Muscle layer of colon (tissue), 2 donors: ENCODE results near the gene VSTM2L.

Experiments
- H3K27ac ChIP-seq: one replicate; pipeline ENCODE4 v1.7.0; 2013; ENCODE audit warnings: low read depth, mild to moderate bottlenecking, low read length, moderate library complexity
- H3K27me3 ChIP-seq, 2 donors: one replicate each; pipeline ENCODE4 v1.7.0; 2013; ENCODE audit warnings: low read length in 2 of 2, mild to moderate bottlenecking in 2 of 2; ENCODE audit not compliant: insufficient read depth in 2 of 2, control insufficient read depth in 1 of 2
- H3K36me3 ChIP-seq: one replicate; pipeline ENCODE4 v1.7.0; 2013; ENCODE audit warnings: mild to moderate bottlenecking, low read length; ENCODE audit not compliant: insufficient read depth
- H3K4me1 ChIP-seq: one replicate; pipeline ENCODE4 v1.7.0; 2013; ENCODE audit warnings: mild to moderate bottlenecking, low read length; ENCODE audit not compliant: insufficient read depth
- H3K4me3 ChIP-seq, 2 donors: one replicate each; pipeline ENCODE4 v1.7.0; 2013; ENCODE audit warnings: low read length in 2 of 2, low read depth in 1 of 2, mild to moderate bottlenecking in 1 of 2, moderate library complexity in 1 of 2
- H3K9ac ChIP-seq: one replicate; pipeline ENCODE4 v1.7.0; 2013; ENCODE audit warnings: low read length
- H3K9me3 ChIP-seq: one replicate; pipeline ENCODE4 v1.7.0; 2013; ENCODE audit warnings: mild to moderate bottlenecking, low read length
- donor health status: abdominal sarcoma.
- donor health status: Adenocarcinoma of cecum.

VSTM2L gene

DNA sequence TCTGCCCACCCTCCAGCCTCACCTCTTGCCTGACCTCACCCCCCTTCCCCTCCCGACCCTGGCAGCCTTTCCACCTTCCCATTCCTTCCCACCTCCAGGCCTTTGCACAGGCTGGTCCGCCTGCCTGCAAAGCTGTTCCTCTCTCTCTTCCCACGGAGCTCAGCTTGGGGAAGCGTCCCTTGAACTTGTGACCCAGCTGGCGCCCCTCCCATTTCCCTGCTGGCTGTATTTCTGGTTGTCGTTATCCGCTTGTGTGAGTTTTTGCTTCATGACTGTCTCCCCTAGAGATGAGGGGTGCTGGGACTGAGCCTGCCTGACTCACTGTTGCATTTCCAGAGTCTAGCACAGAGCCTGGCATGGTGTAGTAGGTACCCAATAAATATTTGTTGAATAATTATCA lies 32.5 kb downstream of the VSTM2L start:
- Histone ChIP-seq H3K36me3 (no peaks in the 10 kb centered on the region), H3K9ac (no peak overlapping the region), H3K27ac (no peak overlapping the region), H3K4me3 (no peak overlapping the region), H3K9me3 (no peaks in the 10 kb centered on the region), H3K27me3 (no peaks in the 10 kb centered on the region), H3K4me1 (no peaks in the 10 kb centered on the region)

DNA sequence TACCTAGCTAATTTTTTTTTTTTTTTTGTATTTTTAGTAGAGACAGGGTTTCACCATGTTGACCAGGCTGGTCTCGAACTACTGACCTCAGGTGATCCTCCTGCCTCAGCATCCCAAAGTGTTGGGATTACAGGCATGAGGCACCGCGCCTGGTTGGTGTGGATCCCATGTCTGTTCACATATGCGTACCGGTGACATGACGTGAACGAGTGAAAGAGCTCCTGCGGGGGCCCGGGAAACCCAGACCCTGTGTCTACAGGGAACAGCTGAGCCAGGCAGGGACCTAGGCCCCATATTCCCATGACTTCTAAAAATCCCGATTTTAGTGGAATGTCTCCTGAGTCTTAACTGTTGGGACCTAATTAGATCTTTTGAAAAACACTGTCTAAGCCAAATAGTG lies 33.1 kb downstream of the VSTM2L start:
- no peaks in the 10 kb centered on the region for H3K4me1 ChIP-seq
- H3K27ac ChIP-seq = no peak overlapping the region
- no peak overlapping the region for H3K4me3 ChIP-seq
- no peak overlapping the region for H3K9ac ChIP-seq
- no peaks in the 10 kb centered on the region for H3K9me3 ChIP-seq
- H3K36me3 ChIP-seq = no peaks in the 10 kb centered on the region
- H3K27me3 ChIP-seq = no peaks in the 10 kb centered on the region

DNA sequence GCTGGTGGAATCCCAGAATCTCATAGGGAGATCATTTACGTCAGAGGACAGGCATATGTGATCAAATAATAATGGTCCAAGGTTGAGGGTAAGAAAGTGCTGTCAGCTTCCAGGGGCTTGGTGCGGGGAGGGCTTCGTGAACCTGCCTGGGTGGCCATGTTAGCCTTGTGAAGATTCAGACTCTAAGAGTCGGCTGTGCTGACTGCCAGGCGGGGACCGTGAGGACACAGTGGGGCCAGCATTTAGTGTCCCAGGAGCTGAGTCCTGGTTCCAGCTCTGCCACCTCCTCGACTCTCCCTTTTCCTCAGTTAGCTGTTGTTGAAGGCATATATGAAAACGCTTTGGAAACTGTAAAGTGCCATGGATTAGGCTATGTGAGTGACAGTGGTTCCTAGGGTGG lies 33.5 kb downstream of the VSTM2L start:
- Histone ChIP-seq H3K36me3 (no peaks in the 10 kb centered on the region), H3K4me1 (no peaks in the 10 kb centered on the region), H3K4me3 (no peak overlapping the region), H3K9me3 (no peaks in the 10 kb centered on the region), H3K27me3 (no peaks in the 10 kb centered on the region), H3K9ac (no peak overlapping the region), H3K27ac (no peak overlapping the region)

DNA sequence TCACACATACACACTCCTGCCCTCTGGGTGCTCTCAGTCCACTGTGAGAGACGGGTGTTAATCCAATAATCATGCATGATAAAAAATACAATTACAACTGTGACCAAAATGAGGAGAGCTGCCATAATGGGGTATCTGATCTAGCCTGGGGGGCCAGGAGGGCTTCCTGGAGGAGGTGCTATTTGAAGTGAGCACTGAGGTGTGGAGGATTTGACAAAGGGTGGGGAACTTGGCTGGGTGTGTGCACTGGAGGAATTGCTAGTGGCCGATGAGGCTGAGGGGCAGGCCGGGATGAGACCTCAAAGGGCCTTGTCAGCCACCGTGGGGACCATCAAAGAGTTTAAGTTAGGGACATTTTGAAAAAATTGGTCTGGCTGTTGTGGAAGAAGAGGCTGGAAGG lies 34.8 kb downstream of the VSTM2L start:
- H3K36me3 ChIP-seq = no peaks in the 10 kb centered on the region
- no peaks in the 10 kb centered on the region for H3K9me3 ChIP-seq
- H3K27ac ChIP-seq = no peak overlapping the region
- no peak overlapping the region for H3K9ac ChIP-seq
- no peaks in the 10 kb centered on the region for H3K4me1 ChIP-seq
- no peaks in the 10 kb centered on the region for H3K27me3 ChIP-seq
- no peak overlapping the region for H3K4me3 ChIP-seq

DNA sequence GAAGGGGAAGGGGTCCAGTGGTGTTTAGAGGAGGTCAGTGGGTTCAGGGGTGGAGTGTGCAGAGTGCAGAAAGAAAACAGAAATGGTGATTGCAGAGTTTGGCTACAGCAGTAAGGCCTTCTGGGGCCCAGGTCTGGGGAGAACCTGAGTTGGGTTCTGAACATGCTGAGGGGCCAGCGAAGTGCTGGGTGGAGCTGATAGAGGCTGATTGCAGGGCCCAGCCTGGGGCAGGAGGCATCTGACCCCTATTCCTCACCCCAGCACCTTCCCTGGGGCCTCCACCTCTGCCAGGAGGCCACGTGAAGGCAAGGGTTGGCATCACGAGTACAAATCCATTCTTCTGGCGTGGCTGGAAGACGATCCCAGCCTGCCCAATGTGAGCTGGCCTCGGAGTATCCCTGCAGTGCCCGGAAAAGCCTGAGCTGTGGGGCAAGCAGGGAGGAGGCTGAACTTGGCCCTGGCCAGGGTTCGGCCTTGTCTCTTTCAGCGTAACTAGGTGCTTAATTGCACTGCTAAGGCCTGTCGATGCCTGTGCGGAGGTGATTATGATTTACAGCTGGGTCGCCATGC lies 35.3 kb downstream of the VSTM2L start:
- no peaks in the 10 kb centered on the region for H3K4me1 ChIP-seq
- H3K4me3 ChIP-seq = no peak overlapping the region
- no peaks in the 10 kb centered on the region for H3K27me3 ChIP-seq
- H3K9me3 ChIP-seq = no peaks in the 10 kb centered on the region
- H3K27ac ChIP-seq = no peak overlapping the region
- H3K9ac ChIP-seq = no peak overlapping the region
- H3K36me3 ChIP-seq = no peaks in the 10 kb centered on the region

DNA sequence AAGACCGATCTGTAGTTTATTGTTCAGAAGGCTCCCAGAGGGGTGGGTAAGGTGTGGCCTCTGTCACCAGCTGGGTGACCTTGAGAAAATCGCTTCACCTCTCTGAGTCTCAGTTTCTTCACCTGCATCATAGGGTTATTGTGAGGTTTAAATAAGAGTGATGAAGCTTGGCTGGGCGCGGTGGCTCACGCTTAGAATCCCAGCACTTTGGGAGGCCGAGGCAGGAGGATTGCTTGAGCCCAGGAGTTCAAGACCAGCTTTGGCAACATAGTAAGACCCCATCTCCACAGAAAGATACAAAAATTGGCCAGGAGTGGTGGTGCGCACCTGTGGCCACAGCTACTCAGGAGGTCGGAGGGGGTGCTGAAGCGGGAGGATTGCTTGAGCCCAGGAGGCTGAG lies 36.0 kb downstream of the VSTM2L start:
- H3K4me3 ChIP-seq = no peak overlapping the region
- no peak overlapping the region for H3K27ac ChIP-seq
- H3K9ac ChIP-seq = no peak overlapping the region
- H3K4me1 ChIP-seq = no peaks in the 10 kb centered on the region
- no peaks in the 10 kb centered on the region for H3K27me3 ChIP-seq
- no peaks in the 10 kb centered on the region for H3K36me3 ChIP-seq
- no peaks in the 10 kb centered on the region for H3K9me3 ChIP-seq

DNA sequence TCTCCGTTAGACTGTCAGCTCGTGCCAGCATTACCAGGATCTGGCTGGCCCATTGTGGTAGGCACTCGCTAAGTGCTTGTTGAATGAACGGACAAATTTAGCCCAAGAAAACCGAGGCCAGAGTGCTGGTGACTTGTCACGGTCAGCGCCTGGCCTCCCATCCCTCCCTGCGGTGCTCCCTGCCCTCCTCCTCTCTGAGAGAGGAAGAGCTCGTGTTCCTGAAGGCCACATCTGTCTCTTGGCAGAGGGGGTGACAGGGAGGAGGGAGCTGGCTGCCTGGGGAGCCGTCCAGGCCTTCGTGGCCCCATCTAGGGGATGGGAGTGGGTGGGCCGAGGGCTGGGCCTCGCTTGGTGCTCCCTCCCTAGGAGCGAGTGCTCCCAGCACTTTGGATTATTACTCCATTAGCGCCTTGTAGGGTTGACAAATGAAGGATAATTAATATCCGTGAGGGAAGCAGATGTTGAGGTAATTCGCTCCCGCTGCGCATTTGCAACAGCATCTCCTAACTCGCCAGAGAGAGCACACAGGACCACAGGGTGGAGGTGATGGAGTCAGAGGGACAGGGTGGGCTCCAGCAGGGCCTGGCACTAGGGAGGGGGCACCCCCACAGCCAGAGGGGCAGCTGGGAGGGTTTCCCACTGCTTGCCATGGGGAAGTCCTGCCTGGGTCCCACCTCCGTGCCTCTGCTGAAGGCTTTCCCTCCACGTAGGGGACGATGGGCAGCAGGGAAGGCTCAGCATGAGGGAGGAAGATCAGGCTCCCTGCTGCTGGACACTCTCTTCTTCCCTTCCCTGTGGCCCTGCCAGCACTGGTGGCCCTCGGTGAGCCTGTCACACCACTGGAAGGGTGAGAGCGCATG lies 37.0 kb downstream of the VSTM2L start:
- Histone ChIP-seq H3K9me3 (no peaks in the 10 kb centered on the region), H3K27ac (no peak overlapping the region), H3K27me3 (no peaks in the 10 kb centered on the region), H3K4me1 (no peaks in the 10 kb centered on the region), H3K36me3 (no peaks in the 10 kb centered on the region), H3K9ac (no peak overlapping the region), H3K4me3 (no peak overlapping the region)

DNA sequence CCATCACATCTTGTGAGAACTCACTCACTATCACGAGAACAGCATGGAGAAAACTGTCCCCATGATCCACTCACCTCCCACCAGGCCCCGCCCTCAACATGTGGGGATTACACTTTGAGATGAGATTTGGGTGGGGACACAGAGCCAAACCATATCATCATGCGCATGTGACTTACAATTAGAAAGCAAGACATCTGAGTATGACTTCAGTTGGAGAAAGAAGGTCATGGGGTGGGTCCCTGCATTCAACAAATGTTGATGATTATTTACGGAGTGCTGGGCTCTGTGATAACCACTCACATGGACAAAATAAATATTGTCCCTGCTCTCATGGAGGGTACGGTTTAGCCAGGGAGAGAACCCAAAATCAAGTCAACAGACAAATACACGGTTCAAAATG lies 37.9 kb downstream of the VSTM2L start:
- H3K36me3 ChIP-seq = no peaks in the 10 kb centered on the region
- H3K4me1 ChIP-seq = no peaks in the 10 kb centered on the region
- H3K4me3 ChIP-seq = no peak overlapping the region
- H3K27me3 ChIP-seq = no peaks in the 10 kb centered on the region
- H3K9me3 ChIP-seq = no peaks in the 10 kb centered on the region
- no peak overlapping the region for H3K27ac ChIP-seq
- H3K9ac ChIP-seq = no peak overlapping the region

DNA sequence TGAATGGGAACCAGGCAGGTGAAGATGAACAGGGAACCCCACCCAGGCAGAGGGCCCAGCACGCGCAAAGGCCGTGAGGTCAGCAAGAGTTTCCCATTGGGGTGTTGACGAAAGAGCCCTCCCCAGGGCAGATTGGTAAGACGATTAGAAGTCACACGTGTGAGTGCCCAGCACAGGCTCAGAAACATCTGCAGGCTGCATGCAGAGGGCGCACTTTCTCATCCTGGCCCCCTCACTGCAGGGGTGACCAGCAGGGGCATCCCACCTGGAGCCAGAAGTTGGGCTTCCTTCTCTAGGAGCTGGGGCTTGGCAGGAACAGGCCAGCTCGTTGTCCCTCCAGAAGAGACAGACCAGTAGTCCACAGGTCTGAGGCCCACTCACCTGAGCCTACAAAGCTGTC lies 38.4 kb downstream of the VSTM2L start:
- no peaks in the 10 kb centered on the region for H3K4me1 ChIP-seq
- no peaks in the 10 kb centered on the region for H3K36me3 ChIP-seq
- no peaks in the 10 kb centered on the region for H3K27me3 ChIP-seq
- H3K27ac ChIP-seq = no peak overlapping the region
- no peak overlapping the region for H3K4me3 ChIP-seq
- H3K9me3 ChIP-seq = no peaks in the 10 kb centered on the region
- no peak overlapping the region for H3K9ac ChIP-seq

DNA sequence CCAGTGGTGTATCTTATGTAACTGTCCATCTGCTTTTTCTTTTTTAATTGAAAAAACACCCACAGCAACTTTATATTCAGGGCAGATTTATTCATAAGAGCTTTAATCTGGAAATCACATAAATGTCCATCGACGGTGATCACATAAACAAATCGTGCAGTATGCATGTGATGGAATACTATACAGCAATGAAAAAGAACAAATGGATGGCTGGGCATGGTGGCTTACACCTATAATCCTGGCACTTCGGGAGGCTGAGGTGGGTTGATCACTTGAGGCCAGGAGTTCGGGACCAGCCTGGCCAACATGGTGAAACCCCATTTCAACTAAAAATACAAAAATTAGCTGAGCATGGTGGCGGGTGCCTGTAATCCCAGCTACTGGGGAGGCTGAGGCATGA lies 39.1 kb downstream of the VSTM2L start:
- Histone ChIP-seq H3K27ac (no peak overlapping the region), H3K4me1 (no peaks in the 10 kb centered on the region), H3K9ac (no peak overlapping the region), H3K9me3 (no peaks in the 10 kb centered on the region), H3K4me3 (no peak overlapping the region), H3K36me3 (no peaks in the 10 kb centered on the region), H3K27me3 (no peaks in the 10 kb centered on the region)

DNA sequence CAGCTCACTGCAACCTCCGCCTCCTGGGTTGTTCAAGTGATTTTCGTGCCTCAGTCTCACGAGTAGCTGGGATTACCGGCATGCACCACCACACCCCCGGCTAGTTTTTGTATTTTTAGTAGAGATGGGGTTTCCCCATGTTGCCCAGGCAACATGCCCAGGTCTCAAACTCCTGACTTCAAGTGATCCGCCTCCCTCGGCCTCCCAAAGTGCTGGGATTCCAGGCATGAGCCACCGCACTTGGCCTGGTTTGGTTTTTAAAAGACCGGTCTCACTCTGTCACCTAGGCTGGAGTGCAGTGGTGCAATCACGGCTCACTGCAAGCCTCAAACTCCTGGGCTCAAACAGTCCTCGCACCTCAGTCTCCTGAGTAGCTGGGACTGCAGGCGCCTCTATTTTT lies 40.1 kb downstream of the VSTM2L start:
- no peaks in the 10 kb centered on the region for H3K27me3 ChIP-seq

More for the DNA sequence above, 40.1 kb downstream of the VSTM2L start:
- Histone ChIP-seq H3K9me3 (no peaks in the 10 kb centered on the region), H3K4me1 (no peaks in the 10 kb centered on the region), H3K27ac (no peak overlapping the region), H3K4me3 (no peak overlapping the region), H3K9ac (no peak overlapping the region), H3K36me3 (no peaks in the 10 kb centered on the region)
